Measurements from ENCODE around the gene SPDL1.

- TF ChIP-seq EZH2 (IDR thresholded peaks at IDR 0.05; ENCODE audit: low read length, unreplicated experiment) = no peak
- TF ChIP-seq, protein P1, sequence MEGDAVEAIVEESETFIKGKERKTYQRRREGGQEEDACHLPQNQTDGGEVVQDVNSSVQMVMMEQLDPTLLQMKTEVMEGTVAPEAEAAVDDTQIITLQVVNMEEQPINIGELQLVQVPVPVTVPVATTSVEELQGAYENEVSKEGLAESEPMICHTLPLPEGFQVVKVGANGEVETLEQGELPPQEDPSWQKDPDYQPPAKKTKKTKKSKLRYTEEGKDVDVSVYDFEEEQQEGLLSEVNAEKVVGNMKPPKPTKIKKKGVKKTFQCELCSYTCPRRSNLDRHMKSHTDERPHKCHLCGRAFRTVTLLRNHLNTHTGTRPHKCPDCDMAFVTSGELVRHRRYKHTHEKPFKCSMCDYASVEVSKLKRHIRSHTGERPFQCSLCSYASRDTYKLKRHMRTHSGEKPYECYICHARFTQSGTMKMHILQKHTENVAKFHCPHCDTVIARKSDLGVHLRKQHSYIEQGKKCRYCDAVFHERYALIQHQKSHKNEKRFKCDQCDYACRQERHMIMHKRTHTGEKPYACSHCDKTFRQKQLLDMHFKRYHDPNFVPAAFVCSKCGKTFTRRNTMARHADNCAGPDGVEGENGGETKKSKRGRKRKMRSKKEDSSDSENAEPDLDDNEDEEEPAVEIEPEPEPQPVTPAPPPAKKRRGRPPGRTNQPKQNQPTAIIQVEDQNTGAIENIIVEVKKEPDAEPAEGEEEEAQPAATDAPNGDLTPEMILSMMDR (conservative IDR thresholded peaks at IDR 0.05; ENCODE audit: low read depth, low read length) = no peak
Measured at GRCh38 chr5:169651526-169651925, 68.0 kb downstream of the SPDL1 start.
